ENCODE results near the gene RARS1.

RARS1 gene

GRCh38 chr5:168568738-168569137 lies 82.5 kb downstream of the RARS1 start:
- Mint-ChIP-seq H3K27ac (no peak overlapping the region), H3K27me3 (no peaks in the 10 kb centered on the region), H3K9me3 (no peaks in the 10 kb centered on the region), H3K4me3 (no peak overlapping the region), H3K4me1 (peaks cover 11% of the 10 kb centered on the region), H3K36me3 (peaks cover 36% of the 10 kb centered on the region)
- ATAC-seq = no peak
